AG09309 (cell line): ENCODE results near the gene MXD4.

ENCODE experiments used
- DNase-seq: peaks from one replicate; pipeline ENCODE4 v3.0.0-alpha.2; 2010; ENCODE audit warnings: low read depth
- H3K4me3 ChIP-seq: 2 replicates; pipeline ENCODE4 v1.5.1; 2011; ENCODE audit warnings: mild to moderate bottlenecking, low read depth, low read length, moderate library complexity; ENCODE audit not compliant: control insufficient read depth
- CTCF ChIP-seq: IDR thresholded peaks from 2 replicates; pipeline ENCODE4 v1.5.1; 2011; ENCODE audit warnings: mild to moderate bottlenecking, low read depth, low read length, inconsistent platforms; ENCODE audit not compliant: insufficient read depth, control insufficient read depth; ENCODE audit errors: missing control alignments

Gene MXD4

GRCh38 chr4:2262145-2262943, 435 bp upstream of the MXD4 start:
- no peak for TF ChIP-seq CTCF
- peak overlapping the region; percentile 50 for H3K4me3 ChIP-seq
- peak; percentile 98 for DNase-seq

GRCh38 chr4:2261110-2261852, 628 bp downstream of the MXD4 start:
- peak overlapping the region; percentile 96 for H3K4me3 ChIP-seq
- DNase-seq: no peak
- TF ChIP-seq CTCF: no peak

GRCh38 chr4:2260344-2261109, 1.4 kb downstream of the MXD4 start:
- no peak for TF ChIP-seq CTCF
- no peak for DNase-seq
- H3K4me3 ChIP-seq: peak overlapping the region; percentile 96

GRCh38 chr4:2259541-2260343, 2.2 kb downstream of the MXD4 start:
- no peak for TF ChIP-seq CTCF
- H3K4me3 ChIP-seq: peak overlapping the region; percentile 96
- no peak for DNase-seq

- H3K4me3 ChIP-seq: no peak overlapping the region
- TF ChIP-seq CTCF: no peak
- DNase-seq: no peak
Observed at GRCh38 chr4:2259036-2259540, 2.8 kb downstream of the MXD4 start.
